Activated effector memory CD4-positive, alpha-beta T cell treated with anti-CD3 and anti-CD28 coated beads, Interleukin-2, amount 50 U/mL, for 16 hours (primary cell): Measurements from ENCODE around the gene TNKS1BP1.
"Not testable (repeated sequence)": the region's sequence is repeated elsewhere in the genome, so short reads cannot be mapped to it uniquely, and the experiment has no call there.

ENCODE experiments used
- DNase-seq: peaks from one replicate; pipeline ENCODE4 v3.0.0-alpha.2; 2020

The TNKS1BP1 gene, protein sequence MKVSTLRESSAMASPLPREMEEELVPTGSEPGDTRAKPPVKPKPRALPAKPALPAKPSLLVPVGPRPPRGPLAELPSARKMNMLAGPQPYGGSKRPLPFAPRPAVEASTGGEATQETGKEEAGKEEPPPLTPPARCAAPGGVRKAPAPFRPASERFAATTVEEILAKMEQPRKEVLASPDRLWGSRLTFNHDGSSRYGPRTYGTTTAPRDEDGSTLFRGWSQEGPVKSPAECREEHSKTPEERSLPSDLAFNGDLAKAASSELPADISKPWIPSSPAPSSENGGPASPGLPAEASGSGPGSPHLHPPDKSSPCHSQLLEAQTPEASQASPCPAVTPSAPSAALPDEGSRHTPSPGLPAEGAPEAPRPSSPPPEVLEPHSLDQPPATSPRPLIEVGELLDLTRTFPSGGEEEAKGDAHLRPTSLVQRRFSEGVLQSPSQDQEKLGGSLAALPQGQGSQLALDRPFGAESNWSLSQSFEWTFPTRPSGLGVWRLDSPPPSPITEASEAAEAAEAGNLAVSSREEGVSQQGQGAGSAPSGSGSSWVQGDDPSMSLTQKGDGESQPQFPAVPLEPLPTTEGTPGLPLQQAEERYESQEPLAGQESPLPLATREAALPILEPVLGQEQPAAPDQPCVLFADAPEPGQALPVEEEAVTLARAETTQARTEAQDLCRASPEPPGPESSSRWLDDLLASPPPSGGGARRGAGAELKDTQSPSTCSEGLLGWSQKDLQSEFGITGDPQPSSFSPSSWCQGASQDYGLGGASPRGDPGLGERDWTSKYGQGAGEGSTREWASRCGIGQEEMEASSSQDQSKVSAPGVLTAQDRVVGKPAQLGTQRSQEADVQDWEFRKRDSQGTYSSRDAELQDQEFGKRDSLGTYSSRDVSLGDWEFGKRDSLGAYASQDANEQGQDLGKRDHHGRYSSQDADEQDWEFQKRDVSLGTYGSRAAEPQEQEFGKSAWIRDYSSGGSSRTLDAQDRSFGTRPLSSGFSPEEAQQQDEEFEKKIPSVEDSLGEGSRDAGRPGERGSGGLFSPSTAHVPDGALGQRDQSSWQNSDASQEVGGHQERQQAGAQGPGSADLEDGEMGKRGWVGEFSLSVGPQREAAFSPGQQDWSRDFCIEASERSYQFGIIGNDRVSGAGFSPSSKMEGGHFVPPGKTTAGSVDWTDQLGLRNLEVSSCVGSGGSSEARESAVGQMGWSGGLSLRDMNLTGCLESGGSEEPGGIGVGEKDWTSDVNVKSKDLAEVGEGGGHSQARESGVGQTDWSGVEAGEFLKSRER (N-terminal part only)

DNA sequence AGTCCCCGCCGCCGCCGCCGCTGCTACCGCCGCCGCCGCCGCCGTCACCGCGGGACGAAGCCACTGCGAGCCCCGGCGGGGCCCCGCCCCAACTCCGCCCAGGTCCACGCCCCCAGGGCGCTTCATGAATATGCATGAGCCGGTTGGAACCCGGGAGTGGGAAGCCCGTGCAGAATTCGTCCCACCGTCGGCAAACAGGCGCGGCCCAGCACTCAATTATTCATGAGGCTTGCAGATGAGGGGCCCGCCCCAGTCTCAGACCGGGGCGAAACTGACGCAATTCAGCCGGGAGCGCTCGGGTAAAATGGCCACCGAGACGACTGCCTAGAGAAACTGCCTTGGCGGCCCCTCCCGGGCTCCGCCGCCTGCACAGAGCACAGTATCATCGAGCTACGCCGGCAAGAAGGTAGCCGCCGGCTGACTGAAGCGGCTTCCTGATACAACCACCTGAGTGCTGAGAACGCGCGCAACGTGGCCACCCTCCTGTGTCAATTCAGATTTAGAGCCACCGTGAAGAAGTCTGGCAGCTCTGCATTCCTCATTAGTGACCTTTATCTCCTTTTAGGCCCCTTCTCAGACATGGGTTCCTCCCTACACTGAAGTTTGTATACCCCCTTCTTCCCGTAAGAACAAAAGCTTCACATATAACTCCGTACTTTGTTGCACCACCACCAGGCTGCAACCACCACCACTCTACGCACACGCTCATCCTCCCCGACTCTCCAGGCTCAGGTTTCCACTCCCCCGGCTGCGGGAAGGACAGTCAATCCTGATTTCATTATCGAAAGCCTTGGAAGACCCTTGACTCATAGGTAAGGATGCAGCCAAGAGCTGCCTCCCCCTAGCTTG, at the start of gene TNKS1BP1:
TNKS1BP1 (minus strand) TSS at position 67 of the 849 bp plus-strand sequence. CDS start 3,067 bp downstream, outside the sequence.
- DNase-seq, result peak; percentile 97

GRCh38 chr11:57373146-57373545, 48.4 kb upstream of the TNKS1BP1 start:
- DNase-seq, result no peak

GRCh38 chr11:57370941-57371340, 46.2 kb upstream of the TNKS1BP1 start:
- DNase-seq, result no peak

GRCh38 chr11:57370251-57370650, 45.5 kb upstream of the TNKS1BP1 start:
- DNase-seq, result no peak

GRCh38 chr11:57368845-57369232, 44.1 kb upstream of the TNKS1BP1 start:
- DNase-seq, result no peak

- no peak for DNase-seq
These were observed 43.5 kb upstream of the TNKS1BP1 start for GRCh38 chr11:57368106-57368844.

GRCh38 chr11:57364851-57365660, 40.3 kb upstream of the TNKS1BP1 start:
- no peak for DNase-seq

GRCh38 chr11:57363131-57364080, 38.7 kb upstream of the TNKS1BP1 start:
- no peak for DNase-seq

DNA sequence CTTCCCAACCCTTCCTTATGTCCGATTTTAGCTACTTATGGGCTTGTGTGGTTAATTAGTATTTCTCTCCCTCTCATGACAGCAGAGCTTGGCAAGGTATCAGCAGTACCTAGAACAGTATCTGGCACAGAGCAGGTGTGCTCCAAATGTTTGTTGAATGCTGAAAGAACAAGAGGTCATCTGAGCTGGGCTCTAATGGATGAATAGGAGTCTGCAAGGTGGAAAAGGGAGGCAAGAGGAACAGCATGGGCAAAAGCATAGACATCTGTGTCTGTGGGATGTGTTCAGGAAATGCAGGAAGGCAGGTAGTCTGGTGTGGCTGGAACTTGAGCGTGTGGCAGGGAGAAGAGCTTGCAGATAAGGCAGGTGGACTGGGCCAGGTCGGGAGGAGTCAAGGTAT, 37.2 kb upstream of the TNKS1BP1 start:
- no peak for DNase-seq

DNA sequence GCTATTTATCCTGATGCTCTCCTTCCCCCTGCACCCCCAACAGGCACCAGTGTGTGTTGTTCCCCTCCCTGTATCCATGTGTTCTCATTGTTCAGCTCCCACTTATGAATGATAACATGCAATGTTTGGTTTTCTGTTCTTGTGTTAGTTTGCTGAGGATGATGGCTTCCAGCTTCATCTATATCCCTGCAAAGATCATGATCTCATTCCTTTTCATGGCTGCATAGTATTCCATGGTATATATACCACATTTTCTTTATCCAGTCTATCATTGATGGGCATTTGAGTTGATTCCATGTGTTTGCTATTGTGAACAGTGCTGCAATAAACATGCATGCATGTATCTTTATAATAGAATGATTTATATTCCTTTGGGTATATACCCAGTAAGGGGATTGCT, 36.7 kb upstream of the TNKS1BP1 start:
- DNase-seq, result not testable (repeated sequence)

GRCh38 chr11:57360991-57361390, 36.2 kb upstream of the TNKS1BP1 start:
- DNase-seq, result no peak

GRCh38 chr11:57359896-57360690, 35.3 kb upstream of the TNKS1BP1 start:
- no peak for DNase-seq

GRCh38 chr11:57359396-57359795, 34.6 kb upstream of the TNKS1BP1 start:
- no peak for DNase-seq

DNA sequence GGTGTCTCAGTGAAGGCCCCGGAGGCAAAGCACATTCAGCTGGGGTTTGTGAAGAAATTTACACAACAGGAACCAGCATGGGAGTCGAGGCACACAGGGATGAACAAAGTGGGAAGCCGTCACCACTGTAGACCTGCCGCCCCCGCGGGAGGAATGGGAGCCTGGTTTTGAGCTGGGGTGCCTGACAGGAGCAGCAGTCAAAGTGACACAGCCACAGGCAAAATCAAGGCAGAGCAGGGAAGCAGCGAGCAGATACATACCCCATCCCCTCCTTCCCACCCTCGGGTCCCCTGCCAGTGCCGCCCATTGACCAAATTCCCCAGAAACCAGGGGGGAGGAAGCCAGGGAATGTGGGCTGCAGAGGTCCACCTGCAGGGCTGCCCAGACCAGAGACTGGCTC, 34.2 kb upstream of the TNKS1BP1 start:
- DNase-seq, result no peak

DNA sequence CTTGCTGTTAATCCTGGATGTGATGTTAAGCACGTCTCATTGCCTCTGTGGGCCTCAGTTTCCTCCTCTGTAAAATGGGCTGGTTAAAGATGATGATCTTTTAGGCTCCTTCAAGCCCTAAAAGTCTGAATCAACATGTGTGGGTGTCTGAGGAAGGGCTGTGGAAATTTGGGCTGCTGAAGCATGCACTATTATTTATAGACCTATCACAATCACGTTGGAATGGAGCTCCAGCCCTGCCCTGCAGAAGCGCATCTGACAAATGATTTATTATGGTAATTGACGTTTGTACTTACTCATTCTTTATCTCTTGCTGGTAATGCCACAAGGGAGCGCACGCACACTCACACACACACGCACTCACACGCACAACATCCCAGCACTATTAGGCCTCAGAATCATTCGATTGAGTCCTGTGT, 33.8 kb upstream of the TNKS1BP1 start:
- no peak for DNase-seq

GRCh38 chr11:57357856-57358255, 33.1 kb upstream of the TNKS1BP1 start:
- DNase-seq, result no peak

- DNase-seq, result no peak
These were observed 32.6 kb upstream of the TNKS1BP1 start for GRCh38 chr11:57357310-57357709.

DNA sequence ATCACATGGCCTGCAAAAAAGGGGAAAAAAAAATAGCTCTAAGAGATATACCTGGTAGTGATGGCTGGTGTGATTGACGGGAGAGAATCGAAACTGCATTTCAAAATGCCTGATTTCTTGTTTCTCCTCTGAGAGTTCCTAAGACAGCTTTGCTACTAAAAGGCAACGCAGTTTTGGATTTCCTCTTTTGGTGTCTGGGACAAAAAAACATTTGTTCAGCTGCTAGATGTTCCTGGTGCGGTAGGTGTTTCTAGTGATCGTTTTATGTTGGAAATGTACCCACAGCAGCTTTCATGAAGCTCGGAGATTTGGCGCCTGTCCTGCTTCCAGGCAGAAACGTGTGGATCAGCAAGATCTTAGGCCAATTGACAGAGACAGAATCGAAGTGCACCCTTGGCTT, 31.5 kb upstream of the TNKS1BP1 start:
- DNase-seq, result no peak
